ENCODE data around the gene SRPK2. TPM values are rescaled to one million over a fixed set of nuclear protein-coding genes. Genes with fewer than 3 reads are reported as not detected.
A peak's percentile ranks its signal among the peaks of the same experiment; 100 is the strongest.

The SRPK2 gene
- total RNA-seq, 1 experiment from 2014 or later = 54.4 TPM

- CTCF ChIA-PET = interaction anchor here (1.0 kb wide), 1 partner anchor 42 kb away, joined by 3 read pairs; no protein-coding TSS in a partner anchor
- BruUV-seq (replicated peaks) = TSS peak; percentile 90
- peak overlapping the region; percentile 65 for H3K27ac Mint-ChIP-seq (ENCODE audit: low read depth, unreplicated experiment)
- H3K4me3 Mint-ChIP-seq (ENCODE audit: unreplicated experiment) = peak overlapping the region; percentile 50
- TF ChIP-seq, protein P1, sequence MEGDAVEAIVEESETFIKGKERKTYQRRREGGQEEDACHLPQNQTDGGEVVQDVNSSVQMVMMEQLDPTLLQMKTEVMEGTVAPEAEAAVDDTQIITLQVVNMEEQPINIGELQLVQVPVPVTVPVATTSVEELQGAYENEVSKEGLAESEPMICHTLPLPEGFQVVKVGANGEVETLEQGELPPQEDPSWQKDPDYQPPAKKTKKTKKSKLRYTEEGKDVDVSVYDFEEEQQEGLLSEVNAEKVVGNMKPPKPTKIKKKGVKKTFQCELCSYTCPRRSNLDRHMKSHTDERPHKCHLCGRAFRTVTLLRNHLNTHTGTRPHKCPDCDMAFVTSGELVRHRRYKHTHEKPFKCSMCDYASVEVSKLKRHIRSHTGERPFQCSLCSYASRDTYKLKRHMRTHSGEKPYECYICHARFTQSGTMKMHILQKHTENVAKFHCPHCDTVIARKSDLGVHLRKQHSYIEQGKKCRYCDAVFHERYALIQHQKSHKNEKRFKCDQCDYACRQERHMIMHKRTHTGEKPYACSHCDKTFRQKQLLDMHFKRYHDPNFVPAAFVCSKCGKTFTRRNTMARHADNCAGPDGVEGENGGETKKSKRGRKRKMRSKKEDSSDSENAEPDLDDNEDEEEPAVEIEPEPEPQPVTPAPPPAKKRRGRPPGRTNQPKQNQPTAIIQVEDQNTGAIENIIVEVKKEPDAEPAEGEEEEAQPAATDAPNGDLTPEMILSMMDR (IDR thresholded peaks at IDR 0.05; ENCODE audit: unreplicated experiment) = no peak
- POLR2A ChIA-PET = interaction anchor here (0.9 to 4.7 kb wide), 11 partner anchors 10 to 853 kb away, joined by 3 to 45 read pairs (median 5); partner anchors contain the start of gene SRPK2
- intact Hi-C loops (cut with micrococcal nuclease) = loop anchor here (2.0 kb wide), 1 partner anchor 68 kb away; no protein-coding TSS in a partner anchor
- DNase-seq (ENCODE audit: unreplicated experiment) = peak; percentile 51
- H3K27me3 Mint-ChIP-seq (ENCODE audit: insufficient read depth, unreplicated experiment) = no peaks in the 10 kb centered on the region
- no peaks in the 10 kb centered on the region for H3K36me3 Mint-ChIP-seq (ENCODE audit: insufficient read depth, unreplicated experiment)
- peaks cover 49% of the 10 kb centered on the region for H3K4me1 Mint-ChIP-seq (ENCODE audit: insufficient read depth, unreplicated experiment)
- no peaks in the 10 kb centered on the region for H3K9me3 Mint-ChIP-seq (ENCODE audit: unreplicated experiment)
Measured at GRCh38 chr7:105218939-105219770, 169.6 kb downstream of the SRPK2 start.

DNA sequence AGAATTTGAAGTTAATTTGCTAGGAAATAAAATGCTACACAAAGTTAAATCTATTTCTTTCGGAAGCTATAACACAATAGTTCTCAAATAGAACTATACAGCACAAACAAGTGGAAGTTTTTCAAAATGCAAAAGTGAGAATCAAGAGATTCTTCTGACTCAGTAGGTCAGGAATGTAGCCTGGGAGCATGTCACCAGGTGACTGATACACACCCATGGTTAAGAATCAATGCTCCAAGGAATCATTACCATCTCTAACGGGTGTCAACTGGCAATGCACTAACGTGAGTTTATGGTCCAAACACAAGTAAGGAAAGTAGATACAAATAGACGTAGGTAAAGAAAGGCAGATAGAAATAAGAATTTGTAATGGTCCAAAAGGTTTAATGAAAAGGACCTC, 170.5 kb downstream of the SRPK2 start:
- no peaks in the 10 kb centered on the region for H3K9me3 Mint-ChIP-seq (ENCODE audit: unreplicated experiment)
- H3K27me3 Mint-ChIP-seq (ENCODE audit: insufficient read depth, unreplicated experiment) = no peaks in the 10 kb centered on the region
- H3K4me1 Mint-ChIP-seq (ENCODE audit: insufficient read depth, unreplicated experiment) = peaks cover 48% of the 10 kb centered on the region
- ChIA-PET CTCF (no interaction called here), POLR2A (interaction anchor here (0.6 to 4.7 kb wide), 14 partner anchors 11 to 854 kb away, joined by 3 to 45 read pairs (median 4); partner anchors contain the start of gene SRPK2)
- H3K4me3 Mint-ChIP-seq (ENCODE audit: unreplicated experiment) = peak overlapping the region; percentile 35
- no peaks in the 10 kb centered on the region for H3K36me3 Mint-ChIP-seq (ENCODE audit: insufficient read depth, unreplicated experiment)
- no TSS peak for BruUV-seq (replicated peaks)
- DNase-seq (ENCODE audit: unreplicated experiment) = peak; percentile 53
- H3K27ac Mint-ChIP-seq (ENCODE audit: low read depth, unreplicated experiment) = peak overlapping the region; percentile 65
- intact Hi-C loops (cut with micrococcal nuclease) = loop anchor here (2.0 kb wide), 1 partner anchor 67 kb away; no protein-coding TSS in a partner anchor
- TF ChIP-seq, protein P1 (IDR thresholded peaks at IDR 0.05; ENCODE audit: unreplicated experiment) = no peak

DNA sequence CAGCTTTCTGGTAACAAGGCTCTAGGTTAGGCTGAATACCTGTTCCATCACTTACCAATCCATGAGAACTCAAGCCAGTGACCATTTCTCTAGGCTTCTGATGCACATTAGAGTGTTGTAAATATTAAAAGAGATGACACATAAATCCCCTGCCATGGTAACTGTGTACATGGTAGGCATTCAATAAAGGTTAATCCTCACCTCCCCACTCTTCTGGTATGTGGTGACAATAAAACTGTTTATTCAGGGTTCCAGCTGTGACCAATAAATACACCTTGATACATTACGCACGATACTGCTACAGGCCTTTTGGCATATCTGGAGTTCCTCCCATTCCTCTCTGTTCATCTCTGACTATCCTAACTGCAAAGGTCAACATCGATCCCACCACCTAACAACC, 171.9 kb downstream of the SRPK2 start:
- no peak for DNase-seq (ENCODE audit: unreplicated experiment)
- Mint-ChIP-seq H3K9me3 (ENCODE audit: unreplicated experiment) (no peaks in the 10 kb centered on the region), H3K4me3 (ENCODE audit: unreplicated experiment) (no peak overlapping the region), H3K27me3 (ENCODE audit: insufficient read depth, unreplicated experiment) (no peaks in the 10 kb centered on the region), H3K4me1 (ENCODE audit: insufficient read depth, unreplicated experiment) (peaks cover 49% of the 10 kb centered on the region), H3K36me3 (ENCODE audit: insufficient read depth, unreplicated experiment) (peaks cover 4% of the 10 kb centered on the region), H3K27ac (ENCODE audit: low read depth, unreplicated experiment) (peak overlapping the region; percentile 65)
- intact Hi-C loops (cut with micrococcal nuclease) = no loop called here
- TF ChIP-seq, protein P1 (IDR thresholded peaks at IDR 0.05; ENCODE audit: unreplicated experiment) = no peak
- no TSS peak for BruUV-seq (replicated peaks)
- ChIA-PET POLR2A (interaction anchor here (1.6 kb wide), 1 partner anchor 37 kb away, joined by 4 read pairs; no protein-coding TSS in a partner anchor), CTCF (no interaction called here)

- ChIA-PET POLR2A (interaction anchor here (1.1 to 1.5 kb wide), 2 partner anchors 51 to 52 kb away, joined by 3 to 4 read pairs; no protein-coding TSS in a partner anchor), CTCF (no interaction called here)
- Mint-ChIP-seq H3K4me1 (ENCODE audit: insufficient read depth, unreplicated experiment) (peaks cover 43% of the 10 kb centered on the region), H3K4me3 (ENCODE audit: unreplicated experiment) (no peak overlapping the region), H3K9me3 (ENCODE audit: unreplicated experiment) (no peaks in the 10 kb centered on the region), H3K27me3 (ENCODE audit: insufficient read depth, unreplicated experiment) (no peaks in the 10 kb centered on the region), H3K36me3 (ENCODE audit: insufficient read depth, unreplicated experiment) (peaks cover 6% of the 10 kb centered on the region), H3K27ac (ENCODE audit: low read depth, unreplicated experiment) (no peak overlapping the region)
- intact Hi-C loops (cut with micrococcal nuclease) = no loop called here
- TF ChIP-seq, protein P1 (IDR thresholded peaks at IDR 0.05; ENCODE audit: unreplicated experiment) = no peak
- no TSS peak for BruUV-seq (replicated peaks)
- no peak for DNase-seq (ENCODE audit: unreplicated experiment)
Measured at GRCh38 chr7:105215821-105216220, 172.9 kb downstream of the SRPK2 start.

All from MCF 10A (cell line).